ENCODE data around the gene EFCAB11. TPM values are rescaled to one million over a fixed set of nuclear protein-coding genes. Genes with fewer than 3 reads are reported as not detected.

EFCAB11 gene
- total RNA-seq, 4 donors from 2014 or later: 5.4 to 13.2 (median 6.3) TPM

DNA sequence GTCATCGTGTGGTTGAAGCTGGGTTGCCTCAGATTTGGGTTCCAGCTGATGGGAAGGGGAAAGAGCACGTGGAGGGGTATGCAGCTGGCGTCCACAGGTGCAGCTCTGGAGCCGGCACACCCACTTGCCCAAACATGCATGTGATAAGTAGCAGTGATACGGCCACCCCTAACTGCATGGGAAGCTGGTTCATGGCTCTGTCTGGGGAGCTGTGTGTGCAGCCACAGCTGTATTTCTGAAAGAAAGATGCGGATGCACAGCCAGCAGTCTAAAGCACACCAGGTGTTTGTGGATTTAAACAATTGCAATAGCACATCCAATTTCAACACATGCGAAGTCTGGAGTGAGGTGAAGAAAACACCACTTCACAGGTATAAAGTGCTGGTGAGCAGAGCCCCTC is 181.4 kb downstream of the EFCAB11 start:
- H3K27ac ChIP-seq: no peak overlapping the region
- H3K4me3 ChIP-seq (replicated peaks in 1 of 3): no peak overlapping the region
- 81 to 89% methylated on average over 7 of the region's 7 CpGs for WGBS, 2 donors
- no peaks in the 10 kb centered on the region for H3K36me3 ChIP-seq
- DNase-seq: no peak
- no peaks in the 10 kb centered on the region for H3K27me3 ChIP-seq
- no peaks in the 10 kb centered on the region for H3K4me1 ChIP-seq
- no peaks in the 10 kb centered on the region for H3K9me3 ChIP-seq
- TF ChIP-seq CTCF (IDR thresholded peaks at IDR 0.05) (no peak), POLR2A (IDR thresholded peaks at IDR 0.05) (no peak)
- intact Hi-C loops (cut with DNase I): no loop called here

GRCh38 chr14:89771251-89771650 is 183.3 kb downstream of the EFCAB11 start:
- no peaks in the 10 kb centered on the region for H3K27me3 ChIP-seq
- intact Hi-C loops (cut with DNase I): no loop called here
- no peaks in the 10 kb centered on the region for H3K9me3 ChIP-seq
- no peak for DNase-seq
- 39 to 42% methylated on average over 3 of the region's 3 CpGs for WGBS, 2 donors
- no peaks in the 10 kb centered on the region for H3K4me1 ChIP-seq
- H3K36me3 ChIP-seq: no peaks in the 10 kb centered on the region
- H3K4me3 ChIP-seq (replicated peaks in 1 of 3): no peak overlapping the region
- no peak for TF ChIP-seq CTCF (IDR thresholded peaks at IDR 0.05)
- no peak for TF ChIP-seq POLR2A (IDR thresholded peaks at IDR 0.05)
- H3K27ac ChIP-seq: no peak overlapping the region

DNA sequence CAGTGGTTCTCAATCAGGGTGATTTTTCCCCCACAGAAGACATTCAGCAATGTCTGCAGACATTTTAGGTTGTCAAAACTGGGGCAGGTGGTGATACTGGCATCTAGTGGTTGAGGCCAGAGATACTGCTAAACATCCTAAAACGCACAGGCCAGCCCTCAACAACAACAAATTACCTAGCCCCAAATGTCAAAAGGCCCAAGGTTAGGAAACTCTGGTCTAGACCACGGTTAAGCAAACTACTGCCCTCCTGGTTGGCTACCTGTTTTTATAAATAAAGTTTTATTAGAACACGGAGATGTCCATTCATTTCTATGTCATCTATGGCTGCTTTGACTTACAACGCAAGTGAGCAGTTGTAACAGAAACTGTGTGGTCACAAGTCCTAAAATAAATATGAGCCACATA is 186.7 kb downstream of the EFCAB11 start:
- H3K9me3 ChIP-seq: no peaks in the 10 kb centered on the region
- TF ChIP-seq POLR2A (IDR thresholded peaks at IDR 0.05) (no peak), CTCF (IDR thresholded peaks at IDR 0.05) (peak in 4 of 6 experiments; percentile 49 to 52 (median 50))
- no peaks in the 10 kb centered on the region for H3K36me3 ChIP-seq
- intact Hi-C loops (cut with DNase I): no loop called here
- no peak overlapping the region for H3K27ac ChIP-seq
- no peak overlapping the region for H3K4me3 ChIP-seq (replicated peaks in 1 of 3)
- no peaks in the 10 kb centered on the region for H3K27me3 ChIP-seq
- DNase-seq: peak in 1 of 2 donors; percentile 29
- H3K4me1 ChIP-seq: no peaks in the 10 kb centered on the region
- 37 to 40% methylated on average over 4 of the region's 4 CpGs for WGBS, 2 donors

GRCh38 chr14:89767131-89767530 is 187.4 kb downstream of the EFCAB11 start:
- 70 to 83% methylated on average over 3 of the region's 3 CpGs for WGBS, 2 donors
- Histone ChIP-seq H3K4me3 (replicated peaks in 1 of 3) (no peak overlapping the region), H3K27ac (no peak overlapping the region), H3K27me3 (no peaks in the 10 kb centered on the region), H3K36me3 (no peaks in the 10 kb centered on the region), H3K4me1 (no peaks in the 10 kb centered on the region), H3K9me3 (no peaks in the 10 kb centered on the region)
- TF ChIP-seq CTCF (IDR thresholded peaks at IDR 0.05) (no peak), POLR2A (IDR thresholded peaks at IDR 0.05) (no peak)
- intact Hi-C loops (cut with DNase I): no loop called here
- no peak for DNase-seq

- Histone ChIP-seq H3K27me3 (no peaks in the 10 kb centered on the region), H3K36me3 (no peaks in the 10 kb centered on the region), H3K9me3 (no peaks in the 10 kb centered on the region), H3K4me3 (replicated peaks in 1 of 3) (no peak overlapping the region), H3K4me1 (no peaks in the 10 kb centered on the region), H3K27ac (no peak overlapping the region)
- TF ChIP-seq POLR2A (IDR thresholded peaks at IDR 0.05): no peak
- TF ChIP-seq CTCF (IDR thresholded peaks at IDR 0.05): no peak
- intact Hi-C loops (cut with DNase I): no loop called here
- no peak for DNase-seq
- 79 to 93% methylated on average over 3 of the region's 3 CpGs for WGBS, 2 donors
These were observed 189.2 kb downstream of the EFCAB11 start for GRCh38 chr14:89765346-89765745.

Measured in thyroid gland (tissue), 4 donors.